Activated CD4-positive, alpha-beta T cell treated with anti-CD3 and anti-CD28 coated beads for 36 hours (primary cell): ENCODE measurements around the gene PAAF1. TPM values are rescaled to one million over a fixed set of nuclear protein-coding genes. Genes with fewer than 3 reads are reported as not detected.
"Not testable (repeated sequence)": the region's sequence is repeated elsewhere in the genome, so short reads cannot be mapped to it uniquely, and the experiment has no call there.

Source experiments
- ATAC-seq: fragments of 200-7000 bp; cut with Tn5 transposase; one replicate; pipeline ENCODE4 v1.10.0; 2021; ENCODE audit warnings: mild to moderate bottlenecking, moderate library complexity
- CTCF ChIA-PET: fragments of 350-600 bp; sonication (Branson Sonifier 250); formaldehyde crosslinking; loops from one replicate; lab custom pipeline; 2021; ENCODE audit warnings: antibody characterized with exemption; lab: Charles Lee
- POLR2A ChIA-PET: fragments of 350-600 bp; sonication (Branson Sonifier 250); formaldehyde crosslinking; loops from one replicate; lab custom pipeline; 2021; ENCODE audit warnings: antibody characterized with exemption, inconsistent platforms; lab: Charles Lee
- DNase-seq: peaks from one replicate; pipeline ENCODE4 v3.0.0-alpha.2; 2020
- H3K27ac Mint-ChIP-seq: one replicate; pipeline ENCODE4 v1.8.0; 2021; ENCODE audit warnings: mixed read lengths
- H3K27me3 Mint-ChIP-seq: one replicate; pipeline ENCODE4 v1.8.0; 2021; ENCODE audit warnings: mixed read lengths
- H3K36me3 Mint-ChIP-seq: one replicate; pipeline ENCODE4 v1.8.0; 2021; ENCODE audit warnings: low read depth, mixed read lengths
- H3K4me1 Mint-ChIP-seq: one replicate; pipeline ENCODE4 v1.8.0; 2021; ENCODE audit warnings: mixed read lengths
- H3K4me3 Mint-ChIP-seq: one replicate; pipeline ENCODE4 v1.8.0; 2021; ENCODE audit warnings: mild to moderate bottlenecking, moderate library complexity, mixed read lengths
- H3K9me3 Mint-ChIP-seq: one replicate; pipeline ENCODE4 v1.8.0; 2021; ENCODE audit warnings: low read depth, mixed read lengths
- intact Hi-C, 2 experiments: fragments of 100-400 bp; cut with DNase I in 1 of 2; cut with micrococcal nuclease in 1 of 2; formaldehyde crosslinking; loops; one replicate each; pipeline versions ENCODE4 v1.14.2 to v1.15.1; 2022 to 2024; cut with DNase I, micrococcal nuclease
- total RNA-seq, 2 experiments: library from RNA; stranded (reverse); gene quantifications; one replicate each; pipeline ENCODE4 v1.2.3, GENCODE V29; 2021

The PAAF1 gene
- total RNA-seq, 2 experiments from 2014 or later: 34.2 to 34.8 TPM

DNA sequence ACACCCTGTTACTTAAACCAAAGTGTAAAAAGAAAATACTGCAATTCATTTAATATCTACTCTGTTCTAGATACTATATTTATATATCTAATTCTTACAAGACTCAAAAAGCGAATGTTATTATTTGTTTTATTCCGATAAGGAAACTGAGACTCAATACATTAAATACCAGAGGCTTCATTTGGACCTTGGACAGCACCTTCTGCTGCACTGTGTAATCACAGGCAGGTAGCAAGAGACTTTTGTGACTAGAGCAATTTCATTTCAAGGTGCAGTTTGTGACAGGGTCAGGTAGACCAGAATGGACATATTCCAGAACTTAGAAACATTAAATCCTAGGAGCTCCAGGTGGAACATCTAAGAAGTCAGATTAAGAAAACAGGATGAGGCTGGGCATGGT, 52.6 kb downstream of the PAAF1 start:
- ChIA-PET CTCF (interaction anchor here (0.6 to 1.2 kb wide), 2 partner anchors 160 to 303 kb away, joined by 3 read pairs; no protein-coding TSS in a partner anchor), POLR2A (no interaction called here)
- no peaks in the 10 kb centered on the region for H3K4me1 Mint-ChIP-seq
- no peaks in the 10 kb centered on the region for H3K9me3 Mint-ChIP-seq
- no peak for ATAC-seq
- H3K27ac Mint-ChIP-seq: no peak overlapping the region
- H3K36me3 Mint-ChIP-seq: peaks cover 32% of the 10 kb centered on the region
- H3K27me3 Mint-ChIP-seq: no peaks in the 10 kb centered on the region
- intact Hi-C loops: no loop called here
- no peak for DNase-seq
- H3K4me3 Mint-ChIP-seq: no peak overlapping the region

DNA sequence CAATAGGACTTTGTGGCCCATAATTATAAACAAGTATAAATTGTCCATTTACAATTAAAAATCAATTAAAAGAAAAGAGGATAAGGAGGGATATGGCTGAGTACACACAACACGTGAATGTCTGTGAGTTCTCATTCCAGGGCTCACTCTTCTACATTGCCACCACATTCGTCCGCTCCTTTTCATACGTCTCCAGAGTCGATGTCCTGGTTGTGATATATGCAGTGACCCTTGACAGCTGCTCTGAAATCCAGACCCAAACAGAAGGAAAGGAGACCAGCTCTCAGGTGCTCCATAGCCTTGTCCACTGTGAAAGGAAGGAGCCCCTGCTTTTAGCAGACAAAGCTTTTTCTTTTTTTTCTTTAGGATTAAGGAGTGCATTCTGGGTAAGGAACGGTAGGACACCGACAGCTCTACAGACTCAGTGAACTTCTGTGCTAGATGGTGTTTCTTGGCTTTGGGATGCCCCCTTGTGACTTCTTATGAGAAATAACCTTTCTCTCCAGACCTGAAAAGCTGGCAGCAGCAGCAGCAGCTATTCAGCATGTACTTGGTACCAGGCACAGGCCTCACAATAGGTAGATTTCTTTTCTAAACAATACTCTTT, 54.3 kb downstream of the PAAF1 start:
- DNase-seq (peak; percentile 29), ATAC-seq (peak; percentile 83)
- H3K36me3 Mint-ChIP-seq: peaks cover 32% of the 10 kb centered on the region
- intact Hi-C loops: loop anchor here (1.0 to 10.0 kb wide), 2 partner anchors 306 kb away; no protein-coding TSS in a partner anchor
- ChIA-PET CTCF (interaction anchor here (0.6 to 2.5 kb wide), 5 partner anchors 27 to 305 kb away, joined by 3 to 17 read pairs (median 3); no protein-coding TSS in a partner anchor), POLR2A (interaction anchor here (0.6 kb wide), 1 partner anchor 297 kb away, joined by 9 read pairs; no protein-coding TSS in a partner anchor)
- H3K9me3 Mint-ChIP-seq: no peaks in the 10 kb centered on the region
- H3K27ac Mint-ChIP-seq: no peak overlapping the region
- H3K27me3 Mint-ChIP-seq: no peaks in the 10 kb centered on the region
- no peak overlapping the region for H3K4me3 Mint-ChIP-seq
- no peaks in the 10 kb centered on the region for H3K4me1 Mint-ChIP-seq

DNA sequence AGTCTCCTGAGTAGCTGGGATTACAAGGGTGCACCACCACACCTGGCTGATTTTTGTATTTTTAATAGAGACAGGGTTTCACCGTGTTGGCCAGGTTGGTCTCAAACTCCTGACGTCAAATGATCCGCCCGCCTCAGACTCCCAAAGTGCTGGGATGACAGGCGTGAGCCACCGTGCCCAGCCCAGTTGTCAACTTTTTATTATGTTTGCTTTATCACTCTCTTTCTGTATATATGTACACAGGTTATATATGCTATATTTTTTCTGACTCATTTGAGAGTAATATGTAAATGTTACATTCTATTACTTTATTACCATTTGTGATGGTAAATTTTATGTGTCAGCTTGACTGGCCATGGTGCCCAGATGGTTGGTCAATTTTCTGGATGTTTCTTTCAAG, 55.2 kb downstream of the PAAF1 start:
- ATAC-seq (no peak), DNase-seq (no peak)
- Mint-ChIP-seq H3K27ac (no peak overlapping the region), H3K4me1 (no peaks in the 10 kb centered on the region), H3K27me3 (no peaks in the 10 kb centered on the region), H3K36me3 (peaks cover 32% of the 10 kb centered on the region), H3K9me3 (no peaks in the 10 kb centered on the region), H3K4me3 (no peak overlapping the region)
- ChIA-PET POLR2A (no interaction called here), CTCF (interaction anchor here (1.0 to 2.5 kb wide), 2 partner anchors 28 to 306 kb away, joined by 3 to 17 read pairs; no protein-coding TSS in a partner anchor)
- intact Hi-C loops: loop anchor here (1.0 to 10.0 kb wide), 2 partner anchors 307 kb away; no protein-coding TSS in a partner anchor

DNA sequence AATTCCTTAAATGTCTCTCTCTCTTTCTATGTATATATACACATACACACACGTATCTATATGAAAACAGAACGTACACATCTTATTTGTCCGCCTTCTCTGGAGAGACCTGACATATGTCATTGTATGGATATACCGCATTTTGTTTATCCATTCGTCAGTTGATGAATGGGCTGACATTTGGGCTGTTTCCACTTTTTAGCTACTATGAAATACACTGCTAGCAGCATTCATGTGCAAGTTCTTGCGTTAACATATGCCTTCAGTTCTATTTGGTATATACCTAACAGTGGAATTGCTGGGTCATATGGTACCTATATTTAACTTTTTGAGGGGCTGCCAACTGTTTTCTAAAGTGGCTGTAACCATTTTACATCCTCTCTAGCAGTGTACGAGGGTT, 56.0 kb downstream of the PAAF1 start:
- intact Hi-C loops: loop anchor here in 1 of 2 experiments (10.0 kb wide), 1 partner anchor 308 kb away; no protein-coding TSS in a partner anchor
- H3K4me1 Mint-ChIP-seq: no peaks in the 10 kb centered on the region
- H3K36me3 Mint-ChIP-seq: peaks cover 27% of the 10 kb centered on the region
- DNase-seq (no peak), ATAC-seq (no peak)
- ChIA-PET POLR2A (no interaction called here), CTCF (interaction anchor here (2.5 kb wide), 1 partner anchor 307 kb away, joined by 17 read pairs; no protein-coding TSS in a partner anchor)
- no peaks in the 10 kb centered on the region for H3K9me3 Mint-ChIP-seq
- no peaks in the 10 kb centered on the region for H3K27me3 Mint-ChIP-seq
- no peak overlapping the region for H3K27ac Mint-ChIP-seq
- no peak overlapping the region for H3K4me3 Mint-ChIP-seq

DNA sequence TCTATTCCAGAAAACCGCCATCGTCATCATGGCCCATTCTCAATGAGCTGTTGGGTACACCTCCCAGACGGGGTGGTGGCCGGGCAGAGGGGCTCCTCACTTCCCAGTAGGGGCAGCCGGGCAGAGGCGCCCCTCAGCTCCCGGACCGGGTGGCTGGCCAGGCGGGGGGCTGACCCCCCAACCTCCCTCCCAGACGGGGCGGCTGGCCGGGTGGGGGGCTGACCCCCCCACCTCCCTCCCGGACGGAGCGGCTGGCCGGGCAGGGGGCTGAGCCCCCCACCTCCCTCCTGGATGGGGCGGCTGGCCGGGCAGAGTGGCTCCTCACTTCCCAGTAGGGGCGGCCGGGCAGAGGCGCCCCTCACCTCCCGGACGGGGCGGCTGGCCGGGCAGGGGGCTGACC, 59.2 kb downstream of the PAAF1 start:
- H3K4me3 Mint-ChIP-seq, ATAC-seq, H3K4me1 Mint-ChIP-seq, DNase-seq, POLR2A ChIA-PET, CTCF ChIA-PET, H3K27ac Mint-ChIP-seq, H3K9me3 Mint-ChIP-seq, H3K27me3 Mint-ChIP-seq: not testable (repeated sequence)
- intact Hi-C loops: loop anchor here in 1 of 2 experiments (10.0 kb wide), 1 partner anchor 311 kb away; no protein-coding TSS in a partner anchor
- peaks cover 23% of the 10 kb centered on the region for H3K36me3 Mint-ChIP-seq

DNA sequence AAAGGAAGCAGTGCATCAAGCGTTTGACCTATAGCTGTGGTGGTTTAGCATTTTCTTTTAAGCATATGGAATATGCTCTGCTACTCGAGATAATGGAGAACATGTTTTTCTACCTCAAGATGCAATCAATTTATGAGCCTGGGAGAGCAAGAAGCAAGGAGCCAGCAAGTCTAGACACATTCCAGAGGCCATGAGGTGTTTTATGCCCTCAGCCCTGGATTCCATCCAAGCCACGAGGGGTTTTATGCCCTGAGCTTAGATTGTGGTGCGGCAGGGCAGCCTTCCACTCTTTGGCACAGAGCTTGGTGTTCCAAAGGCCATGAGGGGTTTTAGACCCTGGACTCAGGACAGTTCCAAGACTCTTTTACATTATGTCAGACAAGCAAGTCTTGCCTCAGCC, 62.3 kb downstream of the PAAF1 start:
- CTCF ChIA-PET: no interaction called here
- H3K9me3 Mint-ChIP-seq: no peaks in the 10 kb centered on the region
- H3K36me3 Mint-ChIP-seq: peaks cover 24% of the 10 kb centered on the region
- H3K27ac Mint-ChIP-seq: no peak overlapping the region
- H3K27me3 Mint-ChIP-seq: no peaks in the 10 kb centered on the region
- POLR2A ChIA-PET: no interaction called here
- H3K4me1 Mint-ChIP-seq: no peaks in the 10 kb centered on the region
- intact Hi-C loops: loop anchor here in 1 of 2 experiments (10.0 kb wide), 1 partner anchor 314 kb away; no protein-coding TSS in a partner anchor
- DNase-seq: no peak
- H3K4me3 Mint-ChIP-seq: no peak overlapping the region
- ATAC-seq: no peak

DNA sequence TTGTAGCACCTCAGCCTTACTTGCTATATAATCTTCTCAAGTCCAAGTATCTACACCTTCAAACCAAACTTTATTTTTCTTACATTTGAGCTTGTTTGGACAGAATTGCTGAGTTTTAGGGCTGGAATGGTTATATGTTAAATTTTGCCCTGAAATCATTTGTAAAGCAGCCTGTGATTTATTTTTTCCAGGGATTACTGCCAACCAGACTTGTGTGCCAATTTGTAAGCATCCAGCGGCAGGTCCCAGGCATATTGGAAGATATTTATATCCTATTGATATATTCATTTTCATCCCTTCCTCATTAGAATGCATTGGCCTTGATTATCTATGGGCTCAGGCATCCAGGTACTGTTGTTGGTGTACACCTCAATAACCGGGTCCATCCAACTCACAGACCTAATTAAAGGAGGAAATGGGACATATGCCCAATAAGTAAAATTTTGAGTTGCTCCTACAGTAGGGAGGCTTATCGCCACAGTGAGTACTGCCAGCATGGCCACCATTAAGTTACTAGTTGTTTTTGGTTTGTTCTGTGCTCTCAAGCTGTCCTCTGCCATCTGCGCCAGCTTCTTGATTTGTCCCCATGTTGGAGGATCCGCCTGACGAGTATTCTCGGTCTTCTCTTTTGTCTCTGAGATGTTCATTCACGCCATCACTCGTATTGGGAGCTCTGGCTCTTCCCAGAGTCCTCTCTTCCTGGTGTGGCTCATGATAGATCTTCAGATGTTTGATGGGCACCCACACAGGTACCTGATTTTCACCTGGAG, 64.2 kb downstream of the PAAF1 start:
- intact Hi-C loops: no loop called here
- no peak overlapping the region for H3K4me3 Mint-ChIP-seq
- no peak overlapping the region for H3K27ac Mint-ChIP-seq
- peaks cover 16% of the 10 kb centered on the region for H3K36me3 Mint-ChIP-seq
- POLR2A ChIA-PET: no interaction called here
- no peaks in the 10 kb centered on the region for H3K4me1 Mint-ChIP-seq
- CTCF ChIA-PET: interaction anchor here (0.5 kb wide), 1 partner anchor 1486 kb away, joined by 3 read pairs; no protein-coding TSS in a partner anchor
- no peaks in the 10 kb centered on the region for H3K9me3 Mint-ChIP-seq
- DNase-seq: no peak
- no peaks in the 10 kb centered on the region for H3K27me3 Mint-ChIP-seq
- no peak for ATAC-seq

DNA sequence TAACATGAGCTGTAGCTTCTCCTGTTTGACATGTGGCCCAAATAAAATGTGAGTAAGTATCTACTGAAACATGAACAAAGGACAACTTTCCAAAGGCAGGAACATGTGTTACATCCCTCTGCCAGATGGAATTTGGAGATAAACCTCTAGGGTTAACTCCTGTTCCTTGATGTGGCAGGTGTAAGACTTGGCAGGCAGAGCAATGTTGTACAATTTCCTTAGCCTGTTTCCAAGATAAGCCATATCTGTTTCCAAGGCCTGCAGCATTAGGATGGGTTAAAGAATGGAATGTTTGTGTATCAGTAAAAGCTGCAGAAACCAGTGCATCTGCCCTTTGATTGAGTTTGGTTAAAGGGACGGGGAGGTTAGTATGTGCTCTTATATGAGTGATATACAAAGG, 65.2 kb downstream of the PAAF1 start:
- ChIA-PET POLR2A (no interaction called here), CTCF (interaction anchor here (1.2 kb wide), 1 partner anchor 25 kb away, joined by 3 read pairs; no protein-coding TSS in a partner anchor)
- DNase-seq (no peak), ATAC-seq (no peak)
- no peaks in the 10 kb centered on the region for H3K4me1 Mint-ChIP-seq
- intact Hi-C loops: no loop called here
- no peak overlapping the region for H3K27ac Mint-ChIP-seq
- H3K9me3 Mint-ChIP-seq: no peaks in the 10 kb centered on the region
- H3K36me3 Mint-ChIP-seq: peaks cover 14% of the 10 kb centered on the region
- H3K27me3 Mint-ChIP-seq: no peaks in the 10 kb centered on the region
- no peak overlapping the region for H3K4me3 Mint-ChIP-seq

DNA sequence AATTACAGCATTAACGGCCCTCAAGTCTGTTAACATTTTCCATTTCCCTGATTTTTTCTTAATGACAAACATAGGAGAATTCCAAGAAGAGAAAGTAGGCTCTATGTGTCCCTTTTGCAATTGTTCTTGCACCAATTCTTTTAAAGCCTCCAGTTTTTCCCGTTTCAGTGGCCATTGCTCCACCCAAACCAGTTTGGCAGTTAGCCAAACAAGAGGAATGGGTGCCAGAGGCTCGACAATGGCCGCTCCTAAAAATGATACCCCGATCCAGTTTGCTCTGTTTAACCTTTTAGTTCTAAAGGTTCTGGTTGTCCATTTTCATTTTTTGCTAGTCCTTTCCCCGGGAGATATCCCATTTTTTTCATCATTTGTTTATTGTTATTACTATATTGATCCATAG, 67.3 kb downstream of the PAAF1 start:
- H3K9me3 Mint-ChIP-seq: no peaks in the 10 kb centered on the region
- no peak overlapping the region for H3K27ac Mint-ChIP-seq
- H3K36me3 Mint-ChIP-seq: peaks cover 9% of the 10 kb centered on the region
- DNase-seq (no peak), ATAC-seq (no peak)
- ChIA-PET CTCF (no interaction called here), POLR2A (no interaction called here)
- no peak overlapping the region for H3K4me3 Mint-ChIP-seq
- no peaks in the 10 kb centered on the region for H3K4me1 Mint-ChIP-seq
- H3K27me3 Mint-ChIP-seq: no peaks in the 10 kb centered on the region
- intact Hi-C loops: no loop called here

DNA sequence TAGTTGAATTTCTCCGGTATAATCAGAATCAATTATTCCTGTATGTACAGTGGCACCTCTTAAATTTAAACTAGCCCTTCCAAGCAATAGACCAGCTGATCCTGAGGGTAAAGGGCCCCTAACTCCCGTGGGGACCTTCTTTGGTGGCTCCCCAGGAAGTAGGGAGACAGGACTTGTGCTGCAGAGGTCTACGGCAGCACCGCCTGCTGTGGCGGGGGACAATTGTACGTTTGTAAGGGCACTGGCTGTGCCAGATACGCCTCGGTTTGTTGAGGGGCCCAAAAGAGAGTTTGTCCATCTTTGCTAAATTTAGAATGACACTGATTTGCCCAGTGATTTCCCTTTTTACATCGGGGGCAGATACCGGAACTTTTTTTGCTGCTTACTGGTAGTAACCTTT, 68.1 kb downstream of the PAAF1 start:
- POLR2A ChIA-PET: no interaction called here
- no peaks in the 10 kb centered on the region for H3K27me3 Mint-ChIP-seq
- no peak for ATAC-seq
- no peak overlapping the region for H3K27ac Mint-ChIP-seq
- H3K9me3 Mint-ChIP-seq: no peaks in the 10 kb centered on the region
- H3K4me1 Mint-ChIP-seq: no peaks in the 10 kb centered on the region
- CTCF ChIA-PET: interaction anchor here (1.1 kb wide), 1 partner anchor 19 kb away, joined by 4 read pairs; no protein-coding TSS in a partner anchor
- DNase-seq: no peak
- H3K36me3 Mint-ChIP-seq: peaks cover 9% of the 10 kb centered on the region
- no peak overlapping the region for H3K4me3 Mint-ChIP-seq
- intact Hi-C loops: no loop called here

DNA sequence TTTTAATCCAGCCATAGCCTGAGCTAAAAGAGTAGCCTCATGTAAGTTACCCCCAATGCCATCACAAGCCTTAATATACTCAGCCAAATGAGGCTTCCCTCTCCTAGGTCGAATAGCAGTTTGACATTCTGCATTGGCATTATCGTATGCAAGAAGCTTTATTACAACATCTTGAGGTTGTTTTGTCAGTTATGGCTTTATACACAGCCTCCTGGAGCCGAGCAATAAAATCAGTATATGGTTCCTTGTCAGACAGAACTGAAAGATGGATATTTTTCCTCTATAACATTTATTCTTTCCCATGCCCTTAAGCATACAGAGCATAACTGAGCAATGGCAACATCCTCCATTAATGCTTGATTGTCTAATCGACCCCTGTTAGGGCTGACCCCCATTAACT, 68.6 kb downstream of the PAAF1 start:
- Mint-ChIP-seq H3K4me3 (no peak overlapping the region), H3K27me3 (no peaks in the 10 kb centered on the region), H3K4me1 (no peaks in the 10 kb centered on the region), H3K27ac (no peak overlapping the region), H3K9me3 (no peaks in the 10 kb centered on the region), H3K36me3 (peaks cover 9% of the 10 kb centered on the region)
- ChIA-PET POLR2A (no interaction called here), CTCF (interaction anchor here (0.9 to 1.1 kb wide), 3 partner anchors 9 to 18 kb away, joined by 3 to 4 read pairs (median 3); no protein-coding TSS in a partner anchor)
- intact Hi-C loops: no loop called here
- no peak for ATAC-seq
- no peak for DNase-seq
